ENCODE measurements around the gene DTNB. TPM values are rescaled to one million over a fixed set of nuclear protein-coding genes. Genes with fewer than 3 reads are reported as not detected.
A peak's percentile ranks its signal among the peaks of the same experiment; 100 is the strongest.

DTNB gene
- total RNA-seq, 1 donor from 2014 or later = 28.9 TPM

GRCh38 chr2:25684577-25685473 lies 11.4 kb upstream of the DTNB start:
- DNase-seq (no peak), ATAC-seq (ENCODE audit: low read depth) (no peak)
- intact Hi-C loops (cut with micrococcal nuclease) = no loop called here
- Mint-ChIP-seq H3K27me3 (no peaks in the 10 kb centered on the region), H3K36me3 (ENCODE audit: low read depth) (no peaks in the 10 kb centered on the region), H3K27ac (no peak overlapping the region), H3K9me3 (no peaks in the 10 kb centered on the region), H3K4me3 (no peak overlapping the region), H3K4me1 (no peaks in the 10 kb centered on the region)
- no peak for TF ChIP-seq CTCF (IDR thresholded peaks at IDR 0.05)
- ChIA-PET POLR2A (no interaction called here), CTCF (no interaction called here)

- ATAC-seq (ENCODE audit: low read depth) (no peak), DNase-seq (no peak)
- ChIA-PET POLR2A (no interaction called here), CTCF (no interaction called here)
- Mint-ChIP-seq H3K4me1 (no peaks in the 10 kb centered on the region), H3K4me3 (no peak overlapping the region), H3K9me3 (no peaks in the 10 kb centered on the region), H3K27ac (no peak overlapping the region), H3K27me3 (no peaks in the 10 kb centered on the region), H3K36me3 (ENCODE audit: low read depth) (no peaks in the 10 kb centered on the region)
- TF ChIP-seq CTCF (IDR thresholded peaks at IDR 0.05) = no peak
- intact Hi-C loops (cut with micrococcal nuclease) = no loop called here
These were observed 8.7 kb upstream of the DTNB start for GRCh38 chr2:25682082-25682481.

- ATAC-seq (ENCODE audit: low read depth) (no peak), DNase-seq (no peak)
- no peaks in the 10 kb centered on the region for H3K9me3 Mint-ChIP-seq
- CTCF ChIA-PET = no interaction called here
- peaks cover 2% of the 10 kb centered on the region for H3K36me3 Mint-ChIP-seq (ENCODE audit: low read depth)
- POLR2A ChIA-PET = no interaction called here
- intact Hi-C loops (cut with micrococcal nuclease) = loop anchor here (10.0 kb wide), 1 partner anchor 667 kb away; the partner anchor contains the start of genes ADGRF3 and SELENOI
- TF ChIP-seq CTCF (IDR thresholded peaks at IDR 0.05) = no peak
- no peak overlapping the region for H3K4me3 Mint-ChIP-seq
- H3K4me1 Mint-ChIP-seq = peaks cover 2% of the 10 kb centered on the region
- no peak overlapping the region for H3K27ac Mint-ChIP-seq
- no peaks in the 10 kb centered on the region for H3K27me3 Mint-ChIP-seq
These were observed 4.5 kb upstream of the DTNB start for GRCh38 chr2:25677877-25678276.

GRCh38 chr2:25674077-25674362 lies 643 bp upstream of the DTNB start:
- ATAC-seq (ENCODE audit: low read depth) (no peak), DNase-seq (no peak)
- ChIA-PET POLR2A (interaction anchor here (0.6 to 2.5 kb wide), 4 partner anchors 65 to 1598 kb away, joined by 3 to 9 read pairs (median 6); partner anchors contain the start of gene ASXL2), CTCF (no interaction called here)
- H3K27ac Mint-ChIP-seq = peak overlapping the region; percentile 68
- peak overlapping the region; percentile 88 for H3K4me3 Mint-ChIP-seq
- H3K9me3 Mint-ChIP-seq = no peaks in the 10 kb centered on the region
- peaks cover 15% of the 10 kb centered on the region for H3K4me1 Mint-ChIP-seq
- intact Hi-C loops (cut with micrococcal nuclease) = loop anchor here (5.0 to 10.0 kb wide), 2 partner anchors 308 to 671 kb away; partner anchors contain the start of genes ADGRF3, KIF3C and SELENOI
- no peaks in the 10 kb centered on the region for H3K27me3 Mint-ChIP-seq
- no peak for TF ChIP-seq CTCF (IDR thresholded peaks at IDR 0.05)
- peaks cover 2% of the 10 kb centered on the region for H3K36me3 Mint-ChIP-seq (ENCODE audit: low read depth)

GRCh38 chr2:25672494-25673299 lies 680 bp downstream of the DTNB start:
- CTCF ChIA-PET = interaction anchor here (0.8 to 1.8 kb wide), 2 partner anchors 65 to 399 kb away, joined by 3 to 5 read pairs; no protein-coding TSS in a partner anchor
- POLR2A ChIA-PET = interaction anchor here (0.7 to 2.5 kb wide), 5 partner anchors 15 to 206 kb away, joined by 3 to 10 read pairs (median 8); partner anchors contain the start of gene ASXL2

More at GRCh38 chr2:25672494-25673299, 680 bp downstream of the DTNB start:
- H3K27me3 Mint-ChIP-seq = no peaks in the 10 kb centered on the region
- DNase-seq (peak; percentile 69), ATAC-seq (ENCODE audit: low read depth) (peak; percentile 79)
- peak overlapping the region; percentile 84 for H3K4me3 Mint-ChIP-seq
- no peaks in the 10 kb centered on the region for H3K9me3 Mint-ChIP-seq
- peak overlapping the region; percentile 72 for H3K27ac Mint-ChIP-seq
- intact Hi-C loops (cut with micrococcal nuclease) = loop anchor here (1.0 to 10.0 kb wide), 6 partner anchors 64 to 672 kb away; partner anchors contain the start of genes ADGRF3, ASXL2, KIF3C and SELENOI
- H3K36me3 Mint-ChIP-seq (ENCODE audit: low read depth) = peaks cover 2% of the 10 kb centered on the region
- peaks cover 15% of the 10 kb centered on the region for H3K4me1 Mint-ChIP-seq
- TF ChIP-seq CTCF (IDR thresholded peaks at IDR 0.05) = no peak

All from activated B cell treated with CpG ODN at 0.5 μM for 24 hours (primary cell).